CD14-positive monocyte (primary cell): ENCODE measurements around the gene CTNNA2. TPM values are rescaled to one million over a fixed set of nuclear protein-coding genes. Genes with fewer than 3 reads are reported as not detected.

Experiments
- DNase-seq, 3 donors: peaks; one replicate each; pipeline ENCODE4 v3.0.0-alpha.2; 2011 to 2022
- H2AFZ ChIP-seq: 2 replicates; pipeline ENCODE4 v1.6.0; 2012; ENCODE audit warnings: mild to moderate bottlenecking, low read depth, low read length, inconsistent platforms; ENCODE audit not compliant: insufficient read depth, poor library complexity, severe bottlenecking
- H3K27ac ChIP-seq, 2 donors: 1 replicate in 1 of 2; 2 replicates in 1 of 2; pipeline ENCODE4 v1.5.1; 2012 to 2013; ENCODE audit warnings: low read length in 2 of 2, control low read depth in 1 of 2, inconsistent platforms in 1 of 2, low read depth in 1 of 2, mild to moderate bottlenecking in 1 of 2
- H3K27me3 ChIP-seq, 2 donors: one replicate each; pipeline versions ENCODE4 v1.6.0 to v1.6.1; 2011 to 2013; ENCODE audit warnings: low read length in 2 of 2; ENCODE audit not compliant: control insufficient read depth in 2 of 2, insufficient read depth in 2 of 2
- H3K36me3 ChIP-seq, 2 donors: replicated peaks in 1 of 2; 1 replicate in 1 of 2; 2 replicates in 1 of 2; pipeline versions ENCODE4 v1.5.1 to v1.6.1; 2012 to 2013; ENCODE audit warnings: low read length in 2 of 2, control low read depth in 1 of 2, inconsistent platforms in 1 of 2, mild to moderate bottlenecking in 1 of 2; ENCODE audit not compliant: insufficient read depth in 2 of 2, control insufficient read depth in 1 of 2
- H3K4me1 ChIP-seq, 2 donors: 1 replicate in 1 of 2; 2 replicates in 1 of 2; pipeline versions ENCODE4 v1.5.1 to v1.6.1; 2012 to 2013; ENCODE audit warnings: low read length in 2 of 2, control low read depth in 1 of 2, inconsistent platforms in 1 of 2, mild to moderate bottlenecking in 1 of 2, moderate library complexity in 1 of 2; ENCODE audit not compliant: insufficient read depth in 2 of 2, control insufficient read depth in 1 of 2
- H3K4me2 ChIP-seq: replicated peaks from 2 replicates; pipeline ENCODE3; 2012; ENCODE audit warnings: low read length, moderate library complexity, mild to moderate bottlenecking; ENCODE audit not compliant: poor library complexity, severe bottlenecking; ENCODE audit errors: extremely low read depth
- H3K4me3 ChIP-seq, 3 experiments: fragments of 200-600 bp in 1 of 3; sonication (generic) in 1 of 3; replicated peaks in 1 of 3; 1 replicate in 2 of 3; 2 replicates in 1 of 3; pipeline ENCODE4 v1.5.1; 2011 to 2013; ENCODE audit warnings: low read length in 3 of 3, mild to moderate bottlenecking in 3 of 3, control low read depth in 2 of 3, low read depth in 2 of 3, inconsistent platforms in 1 of 3, moderate library complexity in 1 of 3
- H3K79me2 ChIP-seq: 2 replicates; pipeline ENCODE4 v1.6.0; 2012; ENCODE audit warnings: mild to moderate bottlenecking, control low read depth, inconsistent platforms, low read length, moderate library complexity; ENCODE audit not compliant: insufficient read depth
- H3K9ac ChIP-seq: 2 replicates; pipeline ENCODE4 v1.6.0; 2017; ENCODE audit warnings: low read length, mild to moderate bottlenecking; ENCODE audit not compliant: insufficient read depth, poor library complexity, severe bottlenecking
- H3K9me3 ChIP-seq, 2 donors: replicated peaks in 1 of 2; 1 replicate in 1 of 2; 2 replicates in 1 of 2; pipeline versions ENCODE4 v1.5.1 to v1.6.1; 2012 to 2013; ENCODE audit warnings: low read length in 2 of 2, control low read depth in 1 of 2; ENCODE audit not compliant: control insufficient read depth in 1 of 2, insufficient read depth in 1 of 2
- H4K20me1 ChIP-seq: 2 replicates; pipeline ENCODE4 v1.6.0; 2012; ENCODE audit warnings: mild to moderate bottlenecking, low read length, control low read depth, moderate library complexity; ENCODE audit not compliant: insufficient read depth
- H3K27ac Mint-ChIP-seq, 7 donors: one replicate each; pipeline ENCODE4 v1.8.0; 2020; ENCODE audit warnings: mild to moderate bottlenecking in 7 of 7, mixed read lengths in 7 of 7, moderate library complexity in 6 of 7, inconsistent platforms in 2 of 7
- H3K27me3 Mint-ChIP-seq, 3 donors: one replicate each; pipeline ENCODE4 v1.8.0; 2021 to 2022; ENCODE audit warnings: low read depth in 3 of 3, mild to moderate bottlenecking in 3 of 3, mixed read lengths in 3 of 3, moderate library complexity in 3 of 3, inconsistent platforms in 1 of 3
- H3K36me3 Mint-ChIP-seq, 2 donors: one replicate each; pipeline ENCODE4 v1.8.0; 2020; ENCODE audit warnings: mixed read lengths in 2 of 2, inconsistent platforms in 1 of 2, mild to moderate bottlenecking in 1 of 2
- H3K4me1 Mint-ChIP-seq: one replicate; pipeline ENCODE4 v1.8.0; 2020; ENCODE audit warnings: mild to moderate bottlenecking, mixed read lengths
- H3K4me3 Mint-ChIP-seq, 2 donors: one replicate each; pipeline ENCODE4 v1.8.0; 2020; ENCODE audit warnings: mild to moderate bottlenecking in 2 of 2, mixed read lengths in 2 of 2, moderate library complexity in 1 of 2
- H3K9me3 Mint-ChIP-seq, 7 donors: one replicate each; pipeline ENCODE4 v1.8.0; 2020 to 2022; ENCODE audit warnings: mixed read lengths in 7 of 7, mild to moderate bottlenecking in 6 of 7, moderate library complexity in 6 of 7, inconsistent platforms in 2 of 7
- whole genome bisulfite sequencing: methylation state at CpG from one replicate; pipeline ENCODE4 v1.1.5; 2013; ENCODE audit warnings: missing lambda C conversion rate; ENCODE audit not compliant: insufficient coverage; 5-methylcytosine and 5-hydroxymethylcytosine counted together
- intact Hi-C, 2 donors: fragments of 100-400 bp; cut with micrococcal nuclease; formaldehyde crosslinking; loops; one replicate each; pipeline versions ENCODE4 v1.15.0 to v1.15.1; 2023
- polyA plus RNA-seq, 3 donors: library from polyadenylated mRNA; depleted of rRNA in 1 of 3; unstranded in 2 of 3; stranded (reverse) in 1 of 3; fragments of 300-500 nt in 2 of 3; fragments of >200 nt in 1 of 3; fragmentation: Illumina TruSeq in 2 of 3; gene quantifications; 1 replicate in 2 of 3; 2 replicates in 1 of 3; pipeline ENCODE4 v1.2.3, GENCODE V29; 2012 to 2021
- TF ChIP-seq, protein P1 (sequence below): fragments of 200-600 bp; IDR thresholded peaks from one replicate; pipeline ENCODE4 v1.8.0; 2022; ENCODE audit warnings: antibody characterized with exemption, mild to moderate bottlenecking

CTNNA2 gene
- polyA plus RNA-seq, 3 donors = not detected

DNA sequence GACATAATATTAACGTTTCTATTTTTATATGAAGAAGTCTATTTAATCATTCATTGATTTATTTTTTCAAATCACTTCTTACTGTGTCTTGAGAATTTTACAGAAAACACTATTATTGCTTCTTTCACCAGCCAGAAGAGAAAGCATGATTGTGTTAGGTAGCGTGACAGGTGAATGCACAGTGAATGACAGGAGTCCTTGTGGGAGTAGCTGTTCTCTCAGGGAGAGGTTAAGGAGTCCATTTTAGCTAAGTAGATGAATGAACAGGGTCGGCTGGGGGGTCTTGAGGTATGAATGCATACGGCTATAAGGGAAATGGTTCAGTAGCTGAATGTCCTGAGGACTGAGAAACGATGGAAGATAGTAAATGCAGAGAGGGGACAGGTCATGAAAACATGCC lies 56.2 kb downstream of the CTNNA2 start:
- Mint-ChIP-seq H3K9me3 (peaks cover 0 to 3% (median 0%) of the 10 kb centered on the region in 7 donors), H3K27ac (no peak overlapping the region), H3K36me3 (no peaks in the 10 kb centered on the region), H3K27me3 (peaks cover 0 to 1% (median 0%) of the 10 kb centered on the region in 3 donors), H3K4me1 (no peaks in the 10 kb centered on the region), H3K4me3 (no peak overlapping the region)
- intact Hi-C loops = no loop called here
- no peaks in the 10 kb centered on the region for H3K4me1 ChIP-seq
- no peak for DNase-seq
- 85% methylated on average over 4 of the region's 5 CpGs for WGBS
- no peak overlapping the region for H3K4me2 ChIP-seq
- no peak overlapping the region for H3K4me3 ChIP-seq
- no peak overlapping the region for H3K9ac ChIP-seq
- TF ChIP-seq, protein P1, sequence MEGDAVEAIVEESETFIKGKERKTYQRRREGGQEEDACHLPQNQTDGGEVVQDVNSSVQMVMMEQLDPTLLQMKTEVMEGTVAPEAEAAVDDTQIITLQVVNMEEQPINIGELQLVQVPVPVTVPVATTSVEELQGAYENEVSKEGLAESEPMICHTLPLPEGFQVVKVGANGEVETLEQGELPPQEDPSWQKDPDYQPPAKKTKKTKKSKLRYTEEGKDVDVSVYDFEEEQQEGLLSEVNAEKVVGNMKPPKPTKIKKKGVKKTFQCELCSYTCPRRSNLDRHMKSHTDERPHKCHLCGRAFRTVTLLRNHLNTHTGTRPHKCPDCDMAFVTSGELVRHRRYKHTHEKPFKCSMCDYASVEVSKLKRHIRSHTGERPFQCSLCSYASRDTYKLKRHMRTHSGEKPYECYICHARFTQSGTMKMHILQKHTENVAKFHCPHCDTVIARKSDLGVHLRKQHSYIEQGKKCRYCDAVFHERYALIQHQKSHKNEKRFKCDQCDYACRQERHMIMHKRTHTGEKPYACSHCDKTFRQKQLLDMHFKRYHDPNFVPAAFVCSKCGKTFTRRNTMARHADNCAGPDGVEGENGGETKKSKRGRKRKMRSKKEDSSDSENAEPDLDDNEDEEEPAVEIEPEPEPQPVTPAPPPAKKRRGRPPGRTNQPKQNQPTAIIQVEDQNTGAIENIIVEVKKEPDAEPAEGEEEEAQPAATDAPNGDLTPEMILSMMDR = no peak
- H3K79me2 ChIP-seq = no peaks in the 10 kb centered on the region
- H3K27ac ChIP-seq = no peak overlapping the region
- H2AFZ ChIP-seq = no peak overlapping the region
- H3K36me3 ChIP-seq = no peaks in the 10 kb centered on the region
- no peaks in the 10 kb centered on the region for H3K27me3 ChIP-seq
- no peaks in the 10 kb centered on the region for H4K20me1 ChIP-seq
- no peaks in the 10 kb centered on the region for H3K9me3 ChIP-seq

DNA sequence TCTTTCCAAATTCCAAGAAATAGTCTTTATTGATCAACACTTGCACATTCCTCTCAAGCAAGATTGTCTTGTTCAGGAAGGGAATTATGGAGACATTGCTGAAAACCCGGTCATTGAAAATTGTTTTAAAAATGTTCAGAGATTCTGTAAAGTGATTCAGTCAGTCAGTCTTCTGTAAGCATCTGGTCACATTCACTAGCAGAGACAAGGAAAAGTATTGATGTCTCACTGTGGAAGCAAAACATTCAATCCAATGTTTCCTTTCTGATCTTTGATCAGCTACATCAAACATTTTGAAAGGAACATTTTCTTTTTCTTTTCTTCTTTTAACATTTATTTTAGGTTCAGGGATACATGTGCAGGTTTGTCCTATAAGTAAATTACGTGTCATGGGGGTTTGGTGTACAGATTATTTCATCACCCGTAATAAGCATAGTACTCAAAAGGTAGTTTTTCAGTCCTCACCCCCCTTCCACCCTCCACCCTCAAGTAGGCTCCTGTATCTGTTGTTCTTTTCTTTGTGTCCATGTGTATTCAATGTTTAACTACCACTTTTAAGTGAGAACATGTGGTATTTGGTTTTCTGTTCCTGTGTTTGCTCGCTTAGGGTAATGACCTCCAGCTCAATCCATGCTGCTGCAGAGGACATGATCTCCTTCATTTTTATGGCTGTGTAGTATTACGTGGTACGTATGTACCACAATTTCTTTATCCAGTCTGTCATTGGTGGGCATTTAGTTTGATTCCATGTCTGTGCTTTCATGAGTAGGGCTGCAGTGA lies 61.2 kb downstream of the CTNNA2 start:
- H3K4me1 Mint-ChIP-seq = no peaks in the 10 kb centered on the region
- Histone ChIP-seq H3K4me3 (no peak overlapping the region), H4K20me1 (no peaks in the 10 kb centered on the region), H3K4me1 (no peaks in the 10 kb centered on the region), H3K9ac (no peak overlapping the region), H3K27ac (no peak overlapping the region), H3K4me2 (no peak overlapping the region), H3K36me3 (no peaks in the 10 kb centered on the region), H3K79me2 (no peaks in the 10 kb centered on the region), H2AFZ (no peak overlapping the region), H3K27me3 (no peaks in the 10 kb centered on the region), H3K9me3 (no peaks in the 10 kb centered on the region)
- H3K9me3 Mint-ChIP-seq = peaks cover 0 to 3% (median 0%) of the 10 kb centered on the region in 7 donors
- H3K4me3 Mint-ChIP-seq = no peak overlapping the region
- no peak overlapping the region for H3K27ac Mint-ChIP-seq
- intact Hi-C loops = no loop called here
- no peaks in the 10 kb centered on the region for H3K36me3 Mint-ChIP-seq
- TF ChIP-seq, protein P1 = no peak
- DNase-seq = no peak
- 100% methylated on average over 1 of the region's 6 CpGs for WGBS
- no peaks in the 10 kb centered on the region for H3K27me3 Mint-ChIP-seq
